SIG-M5 treated with dmso at 0.1 percent for 504 hours (cell line): ENCODE measurements around the gene SLC25A20.
"Not testable (repeated sequence)": the region's sequence is repeated elsewhere in the genome, so short reads cannot be mapped to it uniquely, and the experiment has no call there.

Experiments used
- DNase-seq: peaks from one replicate; lab custom pipeline; 2025; ENCODE audit not compliant: unreplicated experiment; lab: John Stamatoyannopoulos, UW

Gene SLC25A20

DNA sequence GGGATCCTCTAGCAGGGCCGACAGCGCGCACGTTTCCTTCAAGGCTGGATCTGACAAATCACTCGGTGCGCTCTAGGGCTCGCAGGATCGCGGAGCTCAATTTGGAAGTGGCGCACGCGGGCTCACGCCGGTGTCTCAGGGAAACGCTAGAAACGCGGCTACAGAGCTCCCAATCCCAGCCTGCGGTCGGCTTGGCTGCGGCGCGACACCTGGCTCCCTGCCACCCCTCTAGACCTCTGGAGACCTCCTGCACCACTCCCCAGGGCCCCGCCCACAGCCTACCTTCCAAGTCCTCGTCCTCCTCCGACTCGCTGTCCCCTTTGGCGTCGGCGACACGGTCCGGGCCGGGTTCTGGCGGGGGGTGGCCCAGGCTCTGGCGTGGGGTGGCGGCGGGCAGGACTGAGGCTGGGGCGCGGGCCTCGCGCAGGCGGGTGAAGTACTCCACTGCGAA, 51.6 kb downstream of the SLC25A20 start:
- peak; percentile 43 for DNase-seq

GRCh38 chr3:48845170-48845569, 53.5 kb downstream of the SLC25A20 start:
- DNase-seq = no peak

GRCh38 chr3:48837163-48837562, 61.5 kb downstream of the SLC25A20 start:
- DNase-seq = no peak

GRCh38 chr3:48835650-48836366, 62.9 kb downstream of the SLC25A20 start:
- DNase-seq = peak; percentile 12

DNA sequence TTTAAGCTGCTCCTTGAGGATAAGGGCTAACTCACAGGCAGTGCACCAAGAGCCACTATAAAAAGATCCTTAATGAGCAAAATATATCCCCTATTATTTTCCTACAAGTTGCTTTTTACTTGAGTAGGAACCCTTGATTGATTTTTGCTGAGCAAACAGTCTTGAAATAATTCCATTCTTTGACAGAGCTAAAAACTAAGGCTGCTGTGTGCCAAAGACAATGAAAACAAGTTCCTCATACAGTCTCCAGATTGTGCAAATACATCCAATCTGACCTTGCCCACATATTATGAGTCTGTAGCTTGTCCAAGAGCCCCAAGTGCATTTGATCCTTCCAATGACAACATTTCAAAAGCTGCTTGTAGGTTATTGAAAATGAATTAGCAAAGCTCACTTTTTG, 66.0 kb downstream of the SLC25A20 start:
- DNase-seq = peak; percentile 7

DNA sequence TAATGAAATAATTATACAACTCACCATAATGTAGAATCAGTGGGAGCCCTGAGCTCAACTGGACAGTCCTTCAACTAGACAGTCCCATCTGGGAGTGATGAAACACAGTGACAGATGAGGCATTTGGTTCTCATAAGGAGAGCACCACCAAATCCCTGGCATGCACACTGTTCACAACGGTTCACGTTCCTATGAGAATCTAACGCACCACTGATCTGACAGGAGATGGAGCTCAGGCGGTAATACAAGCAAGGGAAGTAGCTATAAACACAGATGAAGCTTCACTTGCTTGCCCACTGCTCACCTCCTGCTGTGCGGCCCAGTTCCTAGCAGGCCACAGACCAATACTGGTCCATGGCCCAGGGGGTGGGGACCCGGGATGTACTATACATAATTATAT, 68.0 kb downstream of the SLC25A20 start:
- DNase-seq = no peak

DNA sequence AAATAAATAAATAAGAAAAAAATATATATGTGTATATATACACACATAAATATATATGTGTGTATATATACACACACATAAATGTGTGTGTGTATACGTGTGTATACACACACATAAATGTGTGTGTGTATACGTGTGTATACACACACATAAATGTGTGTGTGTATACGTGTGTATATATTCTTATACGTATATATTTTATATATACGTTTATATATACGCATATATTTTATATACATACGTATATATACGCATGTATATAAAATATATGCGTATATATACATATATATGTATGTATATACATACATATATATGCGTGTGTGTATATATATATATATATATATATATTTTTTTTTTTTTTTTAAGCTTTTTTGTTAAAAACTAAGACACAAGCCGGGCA, 69.2 kb downstream of the SLC25A20 start:
- not testable (repeated sequence) for DNase-seq

- not testable (repeated sequence) for DNase-seq
Observed at GRCh38 chr3:48827874-48828273, 70.8 kb downstream of the SLC25A20 start.

- DNase-seq = no peak
Observed at GRCh38 chr3:48826451-48826850, 72.2 kb downstream of the SLC25A20 start.

DNA sequence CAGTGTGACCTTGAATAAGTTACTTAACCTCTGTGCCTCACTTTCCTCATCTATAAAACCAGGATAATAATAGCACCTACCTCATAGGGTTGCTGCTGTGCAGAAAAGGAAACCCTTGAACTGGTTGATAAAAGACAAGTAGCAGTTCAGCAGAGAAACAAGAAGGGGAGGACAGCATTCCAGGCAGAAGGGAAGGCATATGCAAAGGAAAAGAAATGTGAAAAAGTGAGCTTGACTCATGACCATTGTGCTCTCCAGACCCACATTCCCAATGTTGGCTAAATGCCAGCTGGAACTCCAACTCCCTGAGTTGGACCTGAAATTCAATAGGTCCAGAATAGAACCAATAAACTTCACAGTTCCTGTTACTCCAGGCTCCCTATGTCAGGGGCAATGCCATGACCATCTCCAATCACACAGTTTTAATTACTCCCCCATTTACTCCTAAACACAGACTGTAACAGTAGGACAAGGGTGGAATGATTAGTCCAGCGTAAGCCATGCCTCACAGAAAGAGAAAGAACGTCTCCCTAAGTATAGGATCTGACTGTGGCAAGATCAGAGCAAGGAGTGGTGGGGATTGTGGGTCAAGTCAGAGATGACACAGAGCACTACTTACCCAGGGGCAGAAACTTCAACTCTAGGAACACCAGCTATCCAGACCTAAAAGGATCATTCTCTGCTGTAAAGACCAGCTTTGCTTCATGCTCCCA, 77.9 kb downstream of the SLC25A20 start:
- no peak for DNase-seq

DNA sequence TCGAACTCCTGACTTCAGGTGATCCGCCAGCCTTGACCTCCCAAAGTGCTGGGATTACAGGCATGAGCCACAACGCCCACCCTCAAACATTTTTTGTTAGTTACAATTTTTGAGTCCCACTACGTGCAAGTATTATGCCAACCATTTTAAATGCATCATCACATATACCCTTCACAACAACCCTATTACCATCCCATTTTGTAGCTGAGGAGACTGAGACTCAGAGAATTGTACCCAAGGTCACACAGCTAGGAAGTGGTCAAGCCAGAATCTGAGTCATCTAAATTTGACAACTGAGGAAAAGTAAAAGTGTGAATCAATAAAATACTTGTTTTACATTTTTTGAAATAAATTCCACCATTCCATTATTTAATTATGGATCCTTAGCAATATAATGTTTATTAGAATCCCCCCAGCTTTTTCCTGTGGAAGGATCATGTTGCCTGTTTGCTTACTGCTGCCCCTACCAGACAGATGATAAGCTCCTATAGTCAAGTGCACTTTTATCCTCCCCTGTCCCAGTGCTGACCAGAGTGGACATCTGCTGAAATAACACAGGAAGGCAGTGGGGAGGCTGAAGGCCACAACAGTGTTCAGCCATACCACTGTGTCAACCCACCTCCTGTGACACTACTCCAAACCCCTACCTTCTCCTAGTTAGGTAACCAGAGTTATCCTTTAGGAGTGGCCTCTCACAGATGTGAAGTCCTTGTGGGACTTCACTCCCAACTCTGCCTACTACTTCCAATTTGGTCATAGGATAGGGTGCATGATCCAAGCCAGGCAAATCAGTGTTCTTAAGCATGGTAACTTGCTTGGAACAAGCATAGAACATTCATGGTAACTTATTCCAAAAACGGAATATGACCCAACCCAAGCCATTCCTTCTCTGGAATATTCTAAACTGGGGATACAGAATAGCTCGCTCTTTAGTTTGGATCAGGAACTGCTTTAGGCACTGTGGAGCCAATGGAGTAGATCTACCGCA, 79.2 kb downstream of the SLC25A20 start:
- no peak for DNase-seq

GRCh38 chr3:48811524-48811923, 87.2 kb downstream of the SLC25A20 start:
- no peak for DNase-seq
